ENCODE measurements around the gene ARHGAP15. TPM values are rescaled to one million over a fixed set of nuclear protein-coding genes. Genes with fewer than 3 reads are reported as not detected.

ARHGAP15 gene
- total and polyA plus RNA-seq, 9 donors, result 1.5 to 10.0 (median 2.6) TPM

DNA sequence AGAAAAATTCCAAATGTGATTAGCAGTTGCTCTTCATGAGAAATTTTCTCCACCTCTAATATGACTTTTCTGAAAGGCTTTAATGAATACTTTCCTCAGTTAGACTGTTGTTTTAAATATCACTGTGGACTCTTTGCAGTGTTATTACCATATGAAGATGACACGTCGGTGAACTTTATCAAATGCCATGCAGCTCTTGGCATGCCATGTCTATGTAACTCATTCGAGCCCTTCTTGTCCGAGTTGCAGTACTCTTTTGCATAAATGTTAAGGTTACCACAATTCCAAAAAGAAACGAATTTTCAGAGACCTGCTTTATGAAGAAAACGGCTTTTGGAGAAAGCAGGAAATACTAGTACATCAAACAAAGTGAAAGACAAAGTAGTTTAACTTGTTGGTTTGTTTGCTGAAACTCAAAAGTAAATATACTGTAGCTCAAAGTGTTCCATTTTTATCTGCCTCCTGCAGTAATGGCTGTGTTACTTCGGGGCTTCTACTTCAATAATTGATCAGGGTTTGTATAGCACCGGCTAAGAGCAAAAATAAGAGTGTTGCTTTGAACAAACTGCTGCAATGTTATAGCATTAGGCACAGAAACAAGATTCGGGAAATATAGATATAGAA is 204.1 kb downstream of the ARHGAP15 start:
- Histone ChIP-seq H3K4me3 (no peak overlapping the region), H3K36me3 (no peaks in the 10 kb centered on the region), H3K27ac (no peak overlapping the region), H3K4me1 (ENCODE audit: insufficient read depth) (no peaks in the 10 kb centered on the region), H3K9me3 (no peaks in the 10 kb centered on the region), H3K27me3 (no peaks in the 10 kb centered on the region)
- TF ChIP-seq EP300 (IDR thresholded peaks at IDR 0.05) (no peak), POLR2A (IDR thresholded peaks at IDR 0.05) (no peak)
- TF ChIP-seq, protein P1, sequence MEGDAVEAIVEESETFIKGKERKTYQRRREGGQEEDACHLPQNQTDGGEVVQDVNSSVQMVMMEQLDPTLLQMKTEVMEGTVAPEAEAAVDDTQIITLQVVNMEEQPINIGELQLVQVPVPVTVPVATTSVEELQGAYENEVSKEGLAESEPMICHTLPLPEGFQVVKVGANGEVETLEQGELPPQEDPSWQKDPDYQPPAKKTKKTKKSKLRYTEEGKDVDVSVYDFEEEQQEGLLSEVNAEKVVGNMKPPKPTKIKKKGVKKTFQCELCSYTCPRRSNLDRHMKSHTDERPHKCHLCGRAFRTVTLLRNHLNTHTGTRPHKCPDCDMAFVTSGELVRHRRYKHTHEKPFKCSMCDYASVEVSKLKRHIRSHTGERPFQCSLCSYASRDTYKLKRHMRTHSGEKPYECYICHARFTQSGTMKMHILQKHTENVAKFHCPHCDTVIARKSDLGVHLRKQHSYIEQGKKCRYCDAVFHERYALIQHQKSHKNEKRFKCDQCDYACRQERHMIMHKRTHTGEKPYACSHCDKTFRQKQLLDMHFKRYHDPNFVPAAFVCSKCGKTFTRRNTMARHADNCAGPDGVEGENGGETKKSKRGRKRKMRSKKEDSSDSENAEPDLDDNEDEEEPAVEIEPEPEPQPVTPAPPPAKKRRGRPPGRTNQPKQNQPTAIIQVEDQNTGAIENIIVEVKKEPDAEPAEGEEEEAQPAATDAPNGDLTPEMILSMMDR (IDR thresholded peaks at IDR 0.05), result no peak
- DNase-seq, result no peak
- WGBS, 3 donors, result 87 to 88% (median 87%) methylated on average over 9 of the region's 9 CpGs
- intact Hi-C loops (cut with DNase I), result no loop called here

DNA sequence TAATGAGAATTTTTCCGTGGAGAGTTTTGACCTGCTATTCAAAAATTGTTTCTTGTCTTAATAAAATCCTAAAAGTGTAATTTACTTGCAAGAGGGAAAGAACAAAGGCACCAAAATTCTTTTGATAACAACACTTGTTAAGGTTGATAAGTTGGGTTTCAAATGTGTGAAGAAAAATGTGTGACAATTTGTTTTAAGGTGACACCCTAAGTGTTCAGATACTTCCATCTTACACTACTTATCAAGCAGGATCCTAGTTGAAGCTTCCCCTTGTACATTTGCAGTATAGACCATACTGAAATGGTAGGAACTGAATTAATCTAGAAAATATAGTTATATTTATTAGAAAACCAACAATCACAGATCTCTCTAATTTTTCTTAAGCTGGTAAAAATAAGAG is 204.6 kb downstream of the ARHGAP15 start:
- no peak for DNase-seq
- Histone ChIP-seq H3K4me1 (ENCODE audit: insufficient read depth) (no peaks in the 10 kb centered on the region), H3K4me3 (no peak overlapping the region), H3K9me3 (no peaks in the 10 kb centered on the region), H3K27me3 (no peaks in the 10 kb centered on the region), H3K36me3 (no peaks in the 10 kb centered on the region), H3K27ac (no peak overlapping the region)
- intact Hi-C loops (cut with DNase I), result no loop called here
- 79 to 87% (median 79%) methylated on average over 1 of the region's 1 CpG for WGBS, 3 donors
- TF ChIP-seq EP300 (IDR thresholded peaks at IDR 0.05) (no peak), POLR2A (IDR thresholded peaks at IDR 0.05) (no peak)
- TF ChIP-seq, protein P1 (IDR thresholded peaks at IDR 0.05), result no peak

DNA sequence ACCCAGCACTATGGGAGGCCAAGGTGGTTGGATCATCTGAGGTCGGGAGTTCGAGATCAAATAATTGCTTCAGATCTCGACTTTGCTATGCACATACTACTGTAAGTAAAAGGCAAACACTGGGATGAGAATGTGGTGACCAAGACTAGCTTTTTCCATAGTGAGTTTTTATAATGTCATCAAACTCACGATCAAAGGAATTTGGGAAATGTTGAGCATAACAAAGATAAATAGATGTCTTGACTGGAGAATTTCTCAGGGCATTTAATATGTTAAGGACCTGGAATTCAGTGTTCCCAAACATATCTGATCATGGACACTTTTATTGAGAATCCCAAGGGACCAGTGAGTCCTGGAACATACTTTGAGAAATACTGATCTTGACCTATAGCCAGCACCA is 205.6 kb downstream of the ARHGAP15 start:
- no peak overlapping the region for H3K27ac ChIP-seq

DNA sequence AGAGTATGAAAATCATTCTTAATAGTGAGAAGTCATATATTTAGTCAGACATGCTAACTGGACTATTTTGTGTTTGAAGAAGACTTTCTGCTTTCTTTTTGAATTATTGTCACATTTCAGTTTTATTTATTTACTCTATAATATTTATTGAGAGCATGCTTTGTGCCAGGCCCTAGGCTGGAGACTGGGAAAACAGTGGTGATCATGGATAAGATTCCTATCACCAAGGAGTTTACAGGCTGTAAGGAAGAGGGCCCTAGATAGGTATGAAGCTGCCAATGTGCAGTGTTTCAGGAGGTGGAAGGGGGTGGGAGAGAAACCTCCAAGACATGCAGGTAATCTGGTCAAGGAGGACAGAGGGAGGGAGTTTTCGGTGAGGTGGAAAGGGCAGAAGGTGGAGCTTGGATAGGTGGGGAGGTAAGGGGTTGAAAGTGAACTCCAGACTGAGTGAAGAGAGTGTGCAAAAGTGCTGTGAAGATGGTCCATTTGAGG is 207.5 kb downstream of the ARHGAP15 start:
- no peak for TF ChIP-seq POLR2A (IDR thresholded peaks at IDR 0.05)
- TF ChIP-seq EP300 (IDR thresholded peaks at IDR 0.05), result no peak
- TF ChIP-seq, protein P1 (IDR thresholded peaks at IDR 0.05), result no peak
- Histone ChIP-seq H3K4me3 (no peak overlapping the region), H3K36me3 (no peaks in the 10 kb centered on the region), H3K27me3 (no peaks in the 10 kb centered on the region), H3K4me1 (ENCODE audit: insufficient read depth) (no peaks in the 10 kb centered on the region), H3K27ac (no peak overlapping the region), H3K9me3 (no peaks in the 10 kb centered on the region)
- DNase-seq, result no peak
- intact Hi-C loops (cut with DNase I), result no loop called here
- WGBS, 3 donors, result 88 to 98% (median 98%) methylated on average over 1 of the region's 1 CpG

More for the DNA sequence above, 205.6 kb downstream of the ARHGAP15 start:
- 73 to 80% (median 74%) methylated on average over 4 of the region's 4 CpGs for WGBS, 3 donors
- H3K36me3 ChIP-seq, result no peaks in the 10 kb centered on the region
- TF ChIP-seq EP300 (IDR thresholded peaks at IDR 0.05) (no peak), POLR2A (IDR thresholded peaks at IDR 0.05) (no peak)
- TF ChIP-seq, protein P1 (IDR thresholded peaks at IDR 0.05), result no peak
- no peak overlapping the region for H3K4me3 ChIP-seq
- no peak for DNase-seq
- no peaks in the 10 kb centered on the region for H3K4me1 ChIP-seq (ENCODE audit: insufficient read depth)
- no peaks in the 10 kb centered on the region for H3K9me3 ChIP-seq
- H3K27me3 ChIP-seq, result no peaks in the 10 kb centered on the region
- intact Hi-C loops (cut with DNase I), result no loop called here
